Common myeloid progenitor, CD34-positive (primary cell): ENCODE measurements around the gene ERI3.

ENCODE experiments used
- CTCF ChIA-PET: fragments of 350-600 bp; sonication (Branson Sonifier 250); formaldehyde crosslinking; loops from one replicate; lab custom pipeline; 2021; ENCODE audit warnings: antibody characterized with exemption; lab: Charles Lee
- POLR2A ChIA-PET: fragments of 350-600 bp; sonication (Branson Sonifier 250); formaldehyde crosslinking; loops from one replicate; lab custom pipeline; 2021; ENCODE audit warnings: antibody characterized with exemption; lab: Charles Lee
- DNase-seq, 3 donors: peaks; one replicate each; pipeline versions ENCODE4 v3.0.0 to v3.0.0-alpha.2; 2013
- H3K27ac ChIP-seq, 2 experiments: 1 replicate in 1 of 2; 2 replicates in 1 of 2; pipeline ENCODE4 v1.7.0; 2013; ENCODE audit warnings: inconsistent platforms in 2 of 2, low read length in 2 of 2, mild to moderate bottlenecking in 2 of 2, low read depth in 1 of 2, moderate library complexity in 1 of 2; ENCODE audit not compliant: severe bottlenecking in 2 of 2, insufficient read depth in 1 of 2, poor library complexity in 1 of 2
- H3K27me3 ChIP-seq, 5 experiments: replicated peaks in 2 of 5; 1 replicate in 3 of 5; 2 replicates in 2 of 5; pipeline versions ENCODE4 v1.6.1 to v1.7.0; 2013; ENCODE audit warnings: low read length in 4 of 5, mild to moderate bottlenecking in 2 of 5, moderate library complexity in 2 of 5, inconsistent platforms in 1 of 5; ENCODE audit not compliant: insufficient read depth in 5 of 5, control insufficient read depth in 4 of 5
- H3K36me3 ChIP-seq, 4 experiments: 1 replicate in 2 of 4; 2 replicates in 2 of 4; pipeline versions ENCODE4 v1.6.1 to v1.7.0; 2013; ENCODE audit warnings: low read length in 3 of 4, control low read depth in 1 of 4, mild to moderate bottlenecking in 1 of 4; ENCODE audit not compliant: control insufficient read depth in 4 of 4, insufficient read depth in 4 of 4
- H3K4me1 ChIP-seq, 4 experiments: 1 replicate in 3 of 4; 2 replicates in 1 of 4; pipeline versions ENCODE4 v1.6.1 to v1.7.1; 2013; ENCODE audit warnings: low read length in 3 of 4, mild to moderate bottlenecking in 3 of 4, control low read depth in 1 of 4, inconsistent platforms in 1 of 4, moderate library complexity in 1 of 4; ENCODE audit not compliant: control insufficient read depth in 4 of 4, insufficient read depth in 4 of 4; ENCODE audit errors: control extremely low read depth in 1 of 4
- H3K4me3 ChIP-seq, 7 experiments: 1 replicate in 4 of 7; 2 replicates in 3 of 7; pipeline versions ENCODE4 v1.5.1 to v1.7.0; 2013; ENCODE audit warnings: mild to moderate bottlenecking in 7 of 7, low read length in 6 of 7, moderate library complexity in 6 of 7, inconsistent platforms in 2 of 7, low read depth in 2 of 7, control low read depth in 1 of 7; ENCODE audit not compliant: insufficient read depth in 4 of 7, control insufficient read depth in 1 of 7; ENCODE audit errors: extremely low read depth in 1 of 7
- H3K9me3 ChIP-seq, 5 experiments: 1 replicate in 4 of 5; 2 replicates in 1 of 5; pipeline versions ENCODE4 v1.6.1 to v1.7.1; 2013; ENCODE audit warnings: low read length in 4 of 5, mild to moderate bottlenecking in 2 of 5, inconsistent platforms in 1 of 5, low read depth in 1 of 5, moderate library complexity in 1 of 5; ENCODE audit not compliant: control insufficient read depth in 4 of 5, insufficient read depth in 2 of 5; ENCODE audit errors: control extremely low read depth in 1 of 5
- WGBS: methylation state at CpG from one replicate; pipeline ENCODE4 v1.1.5; 2013; ENCODE audit not compliant: insufficient coverage; 5-methylcytosine and 5-hydroxymethylcytosine counted together

The ERI3 gene

DNA sequence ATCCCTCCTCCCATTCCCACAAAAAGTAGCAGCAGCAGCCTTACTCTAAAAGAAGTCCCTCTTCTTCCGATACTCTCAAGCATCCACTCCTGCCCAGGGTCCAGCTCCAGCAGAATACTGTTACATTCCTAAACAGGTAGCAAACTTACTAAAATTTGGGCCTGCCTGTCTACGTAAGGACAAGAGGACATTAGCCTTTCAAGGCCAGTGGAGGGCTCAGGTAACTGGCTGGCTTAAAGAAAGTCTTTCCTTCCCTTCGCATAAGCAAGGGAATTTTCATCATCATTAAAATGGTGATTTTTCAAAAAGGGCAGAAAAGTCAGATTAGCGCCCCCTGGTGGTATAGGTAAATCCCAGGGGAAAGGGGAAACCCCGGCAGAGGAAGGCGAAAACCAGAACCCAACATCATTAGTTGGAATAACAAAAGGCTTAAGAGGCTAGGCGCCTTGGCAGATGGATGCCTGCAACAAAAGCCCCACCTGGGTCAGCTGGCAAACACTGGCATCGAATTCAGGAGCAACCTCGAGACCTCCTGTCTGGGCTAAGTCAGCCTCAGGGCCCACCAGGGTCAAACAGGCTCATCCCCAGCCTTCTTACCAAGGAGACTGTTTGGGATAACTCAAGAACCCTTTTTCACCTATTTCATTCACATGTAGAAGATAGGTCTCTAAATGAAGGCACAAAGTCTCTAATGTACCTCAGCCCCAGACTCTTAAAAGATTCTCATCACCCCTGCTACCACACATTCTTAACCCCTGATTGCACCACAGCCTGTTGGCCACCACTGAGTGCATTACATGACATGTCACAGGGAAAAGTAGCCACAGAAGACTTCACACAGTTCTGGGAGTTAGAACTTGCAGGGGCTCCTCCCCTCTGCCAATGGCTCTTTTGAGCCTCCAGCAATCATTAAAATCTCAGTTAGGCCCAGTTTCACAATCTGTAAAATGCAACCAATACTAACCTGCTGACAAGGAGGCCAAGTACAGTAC is 36.7 kb downstream of the ERI3 start:
- Histone ChIP-seq H3K4me3 (no peak overlapping the region), H3K4me1 (peaks cover 0 to 10% (median 4%) of the 10 kb centered on the region in 4 experiments), H3K9me3 (no peaks in the 10 kb centered on the region), H3K27me3 (no peaks in the 10 kb centered on the region), H3K36me3 (peaks cover 3 to 65% (median 19%) of the 10 kb centered on the region in 4 experiments), H3K27ac (no peak overlapping the region)
- ChIA-PET POLR2A (no interaction called here), CTCF (interaction anchor here (0.7 to 1.7 kb wide), 9 partner anchors 8 to 334 kb away, joined by 3 to 23 read pairs (median 4); no protein-coding TSS in a partner anchor)
- WGBS, result 55% methylated on average over 7 of the region's 9 CpGs
- DNase-seq, result peak; percentile 39 to 66 (median 56)

DNA sequence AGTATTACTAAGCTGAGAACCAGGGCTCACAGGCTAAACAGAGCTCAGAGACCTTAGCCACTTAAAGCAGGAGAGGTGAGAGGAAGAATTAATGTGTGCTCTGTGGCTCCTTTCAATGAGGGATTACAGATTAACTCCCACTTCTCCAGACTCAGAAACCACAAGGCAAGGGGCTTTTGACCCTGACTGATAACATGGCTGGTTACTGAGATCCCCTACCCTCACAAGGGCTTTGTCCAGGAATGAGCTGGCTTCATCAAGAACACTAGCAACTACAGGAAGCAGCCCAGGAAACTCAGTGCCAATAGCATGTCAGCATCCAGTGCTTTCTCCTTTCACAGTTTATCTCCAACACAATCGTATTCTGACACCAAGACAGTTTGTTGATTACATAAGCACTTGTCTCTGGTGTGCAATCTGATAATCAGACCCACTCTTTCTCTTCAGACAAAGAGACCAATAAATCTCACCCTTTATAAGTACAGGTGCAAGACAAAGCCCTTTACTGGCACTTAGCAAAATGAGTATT is 38.8 kb downstream of the ERI3 start:
- 0% methylated on average over 1 of the region's 1 CpG for WGBS
- DNase-seq, result peak in 2 of 3 donors; percentile 41 to 48
- Histone ChIP-seq H3K36me3 (peaks cover 5 to 75% (median 26%) of the 10 kb centered on the region in 4 experiments), H3K27ac (no peak overlapping the region), H3K9me3 (no peaks in the 10 kb centered on the region), H3K4me1 (peaks cover 0 to 10% (median 4%) of the 10 kb centered on the region in 4 experiments), H3K4me3 (no peak overlapping the region), H3K27me3 (no peaks in the 10 kb centered on the region)
- ChIA-PET CTCF (interaction anchor here (0.7 to 4.1 kb wide), 10 partner anchors 10 to 337 kb away, joined by 3 to 24 read pairs (median 4); no protein-coding TSS in a partner anchor), POLR2A (no interaction called here)

DNA sequence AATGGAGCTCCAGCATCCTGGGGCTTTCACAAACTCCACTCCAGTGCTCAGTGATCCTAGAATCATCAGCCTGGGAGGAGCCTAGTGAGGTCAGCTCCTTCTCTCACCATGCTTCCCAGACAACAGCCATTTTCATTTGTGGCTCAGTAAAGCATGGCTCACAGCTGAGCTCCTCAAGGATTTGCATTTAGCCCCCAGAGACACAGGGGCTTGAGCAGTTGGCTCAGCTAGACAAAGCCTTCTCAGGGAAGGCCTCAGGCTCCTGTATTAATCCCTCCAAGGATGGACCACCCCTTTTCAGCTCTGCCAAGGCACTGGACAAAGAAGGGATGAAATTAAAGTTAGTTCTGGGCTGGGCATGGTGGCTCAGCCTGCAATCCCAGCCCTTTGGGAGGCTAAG is 39.5 kb downstream of the ERI3 start:
- DNase-seq, result no peak
- no peaks in the 10 kb centered on the region for H3K27me3 ChIP-seq
- H3K4me3 ChIP-seq, result no peak overlapping the region
- peaks cover 0 to 10% (median 4%) of the 10 kb centered on the region in 4 experiments for H3K4me1 ChIP-seq
- POLR2A ChIA-PET, result no interaction called here
- CTCF ChIA-PET, result interaction anchor here (0.8 to 4.1 kb wide), 11 partner anchors 10 to 338 kb away, joined by 3 to 24 read pairs (median 4); no protein-coding TSS in a partner anchor
- no peak overlapping the region for H3K27ac ChIP-seq
- H3K36me3 ChIP-seq, result peaks cover 7 to 80% (median 27%) of the 10 kb centered on the region in 4 experiments
- H3K9me3 ChIP-seq, result no peaks in the 10 kb centered on the region

DNA sequence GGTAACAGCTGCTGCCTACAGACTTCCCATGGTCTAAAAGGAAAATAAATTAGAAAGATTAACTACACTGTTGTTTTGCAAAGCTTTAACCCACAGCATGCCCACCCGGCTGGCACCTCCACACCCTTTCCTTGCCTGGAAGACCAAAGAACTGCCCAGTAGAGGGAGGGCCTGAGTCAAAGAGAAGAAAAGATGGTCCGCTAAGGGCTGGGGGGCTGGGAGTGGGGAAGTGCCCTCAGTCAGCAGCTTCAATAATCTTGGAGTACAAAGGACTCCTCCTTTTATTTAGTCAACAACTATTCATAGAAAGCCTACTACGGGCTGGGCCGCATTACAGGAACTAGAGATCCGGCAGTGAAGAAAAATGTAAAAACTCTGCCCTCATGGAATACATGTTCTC is 40.6 kb downstream of the ERI3 start:
- POLR2A ChIA-PET, result no interaction called here

DNA sequence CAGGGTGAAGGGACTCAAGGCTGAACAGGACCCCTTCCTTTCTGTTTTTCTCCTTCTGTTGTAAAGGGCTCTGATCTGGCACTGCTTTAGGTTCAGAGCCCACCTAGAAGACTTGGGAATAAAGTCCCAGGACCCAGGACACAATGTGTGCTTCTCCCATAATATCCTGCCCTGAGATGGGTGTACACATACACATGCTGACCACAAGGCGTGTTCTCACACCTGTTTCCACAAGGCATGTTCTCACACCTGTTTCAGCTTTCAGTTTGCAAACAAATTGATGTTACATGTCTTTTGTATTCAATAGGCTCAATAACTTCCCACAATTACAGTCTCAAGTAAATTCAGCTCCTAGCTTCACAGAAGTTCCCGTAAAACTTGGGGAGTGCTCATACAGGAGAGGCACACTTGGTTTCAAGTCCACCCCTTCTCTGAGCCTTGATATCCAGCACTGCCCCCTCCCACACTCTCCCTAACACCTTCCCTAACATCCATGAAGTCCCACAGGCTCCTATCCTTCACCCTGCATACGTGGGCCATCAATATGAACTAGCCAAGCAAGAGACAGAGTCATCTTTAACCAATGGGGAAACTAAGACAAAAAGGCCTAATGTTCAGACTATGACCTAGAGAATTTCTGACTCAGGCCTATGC is 41.7 kb downstream of the ERI3 start:
- peaks cover 8 to 70% (median 22%) of the 10 kb centered on the region in 4 experiments for H3K36me3 ChIP-seq
- no peak overlapping the region for H3K27ac ChIP-seq
- peaks cover 0 to 10% (median 6%) of the 10 kb centered on the region in 4 experiments for H3K4me1 ChIP-seq
- no peaks in the 10 kb centered on the region for H3K27me3 ChIP-seq
- DNase-seq, result no peak
- H3K4me3 ChIP-seq, result no peak overlapping the region
- WGBS, result 100% methylated on average over 3 of the region's 3 CpGs
- H3K9me3 ChIP-seq, result no peaks in the 10 kb centered on the region
- POLR2A ChIA-PET, result no interaction called here
- CTCF ChIA-PET, result interaction anchor here (2.1 to 4.1 kb wide), 3 partner anchors 7 to 95 kb away, joined by 7 to 24 read pairs (median 15); no protein-coding TSS in a partner anchor

More for the DNA sequence above, 40.6 kb downstream of the ERI3 start:
- WGBS, result 83% methylated on average over 1 of the region's 5 CpGs
- H3K4me1 ChIP-seq, result peaks cover 0 to 10% (median 6%) of the 10 kb centered on the region in 4 experiments
- CTCF ChIA-PET, result interaction anchor here (1.1 to 4.1 kb wide), 4 partner anchors 9 to 96 kb away, joined by 4 to 24 read pairs (median 8); no protein-coding TSS in a partner anchor
- no peak for DNase-seq
- no peaks in the 10 kb centered on the region for H3K9me3 ChIP-seq
- no peak overlapping the region for H3K4me3 ChIP-seq
- H3K27me3 ChIP-seq, result no peaks in the 10 kb centered on the region
- peaks cover 8 to 73% (median 23%) of the 10 kb centered on the region in 4 experiments for H3K36me3 ChIP-seq
- peak overlapping the region in 1 of 2 experiments; percentile 6 for H3K27ac ChIP-seq

DNA sequence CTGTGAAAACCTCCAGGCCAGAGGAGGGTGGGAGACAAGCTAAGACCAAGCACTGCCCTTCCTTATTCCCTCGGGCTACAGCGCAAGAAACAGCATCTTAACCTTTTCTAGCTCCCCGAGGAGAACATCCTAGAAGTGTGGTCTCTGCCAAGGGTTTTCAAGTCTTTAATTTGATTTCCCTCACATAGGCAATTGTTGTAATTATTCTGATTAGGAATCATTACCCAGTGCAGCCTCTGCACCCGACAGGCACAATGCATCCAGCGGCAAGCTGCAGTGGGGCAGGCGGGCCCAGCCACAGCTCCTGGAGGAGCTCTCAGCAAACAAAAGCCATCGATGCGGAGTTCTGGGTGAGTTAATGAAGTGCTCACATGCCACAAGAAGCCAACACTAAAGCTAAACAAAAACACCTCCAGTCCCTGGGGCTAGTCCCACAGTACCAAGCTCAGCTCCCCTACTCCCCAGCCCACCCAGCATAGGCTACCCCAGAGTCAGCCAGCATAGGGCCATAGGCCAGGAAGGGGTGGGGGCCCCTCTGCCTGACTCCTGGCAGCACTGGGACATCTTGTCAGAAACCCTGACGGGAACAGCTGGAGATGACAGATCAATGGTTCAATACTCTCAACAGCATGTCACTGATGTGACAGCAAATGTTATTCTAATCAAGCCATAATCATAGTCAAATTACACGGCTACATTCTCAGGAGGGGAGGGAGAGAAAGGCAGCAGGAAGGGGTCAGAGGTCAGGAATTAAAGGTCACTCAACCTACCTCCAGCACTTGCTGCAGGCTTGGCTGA is 42.5 kb downstream of the ERI3 start:
- WGBS, result 100% methylated on average over 7 of the region's 10 CpGs
- Histone ChIP-seq H3K27ac (no peak overlapping the region), H3K4me3 (no peak overlapping the region), H3K27me3 (no peaks in the 10 kb centered on the region), H3K36me3 (peaks cover 8 to 73% (median 30%) of the 10 kb centered on the region in 4 experiments), H3K4me1 (peaks cover 0 to 10% (median 6%) of the 10 kb centered on the region in 4 experiments), H3K9me3 (no peaks in the 10 kb centered on the region)
- CTCF ChIA-PET, result interaction anchor here (1.3 to 4.1 kb wide), 6 partner anchors 10 to 231 kb away, joined by 3 to 24 read pairs (median 5); no protein-coding TSS in a partner anchor
- POLR2A ChIA-PET, result no interaction called here
- DNase-seq, result no peak
